ENCODE measurements around the gene CGB5. TPM values are rescaled to one million over a fixed set of nuclear protein-coding genes. Genes with fewer than 3 reads are reported as not detected.
A peak's percentile ranks its signal among the peaks of the same experiment; 100 is the strongest.
"Not testable (repeated sequence)": the region's sequence is repeated elsewhere in the genome, so short reads cannot be mapped to it uniquely, and the experiment has no call there.

CGB5 gene
- total and polyA plus RNA-seq, 9 of the 15 experiments (the other 6 are each of a cell fraction or from before 2014, with no cell fraction given) = not detected

DNA sequence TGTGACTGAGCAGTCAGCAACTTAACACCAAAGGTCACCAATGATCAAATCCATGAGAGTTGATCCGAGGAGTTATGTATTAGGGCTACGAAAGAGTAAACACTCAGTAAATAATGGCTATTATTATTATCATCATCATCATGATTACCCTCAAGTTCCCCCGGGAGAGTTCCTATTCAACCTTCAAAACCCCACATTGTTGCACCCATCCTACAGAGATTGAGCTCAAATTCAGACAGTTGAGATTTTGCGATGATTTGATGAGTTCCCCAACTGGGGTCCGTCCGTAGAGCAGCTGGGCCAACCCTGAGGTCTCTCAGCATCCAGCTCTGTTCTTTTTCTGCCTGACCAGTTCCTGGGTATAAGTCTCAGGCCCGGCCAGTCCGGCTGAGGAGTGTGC is 5.5 kb upstream of the CGB5 start:
- H3K27me3 ChIP-seq (ENCODE audit: control insufficient read depth in 2 of 2, insufficient read depth in 2 of 2, low read length in 2 of 2); DNase-seq (ENCODE audit: extremely low read depth in 1 of 4, low spot score in 3 of 4); H3K27ac ChIP-seq (ENCODE audit: extremely low read depth, low read depth, low read length); ATAC-seq; H3K4me1 ChIP-seq (replicated peaks in 1 of 2; ENCODE audit: control insufficient read depth in 2 of 2, insufficient read depth in 2 of 2, low read length in 2 of 2); H3K36me3 ChIP-seq (ENCODE audit: control insufficient read depth, insufficient read depth, low read length); H3K9me1 ChIP-seq (ENCODE audit: control insufficient read depth, insufficient read depth, low read length); intact Hi-C loops (cut with micrococcal nuclease); H3K4me2 ChIP-seq (ENCODE audit: insufficient read depth, low read length); in situ Hi-C loops (cut with MboI); H2AFZ ChIP-seq (ENCODE audit: low read depth, low read length); CTCF ChIA-PET (ENCODE audit: low intra/inter-chr PET ratio); H3K4me3 ChIP-seq; H3K79me2 ChIP-seq (ENCODE audit: control insufficient read depth, insufficient read depth, low read length); POLR2A ChIA-PET; FAIRE-seq; H3K9me3 ChIP-seq (replicated peaks; ENCODE audit: control insufficient read depth, insufficient read depth, low read depth, low read length); BruUV-seq (replicated peaks); H3K9ac ChIP-seq (ENCODE audit: insufficient read depth in 1 of 2, low read depth in 2 of 2, low read length in 2 of 2); H4K20me1 ChIP-seq (replicated peaks; ENCODE audit: control insufficient read depth, insufficient read depth, low read length): not testable (repeated sequence)
- 7% methylated on average over 6 of the region's 8 CpGs for WGBS (ENCODE audit: insufficient coverage, low coverage, missing lambda C conversion rate)

DNA sequence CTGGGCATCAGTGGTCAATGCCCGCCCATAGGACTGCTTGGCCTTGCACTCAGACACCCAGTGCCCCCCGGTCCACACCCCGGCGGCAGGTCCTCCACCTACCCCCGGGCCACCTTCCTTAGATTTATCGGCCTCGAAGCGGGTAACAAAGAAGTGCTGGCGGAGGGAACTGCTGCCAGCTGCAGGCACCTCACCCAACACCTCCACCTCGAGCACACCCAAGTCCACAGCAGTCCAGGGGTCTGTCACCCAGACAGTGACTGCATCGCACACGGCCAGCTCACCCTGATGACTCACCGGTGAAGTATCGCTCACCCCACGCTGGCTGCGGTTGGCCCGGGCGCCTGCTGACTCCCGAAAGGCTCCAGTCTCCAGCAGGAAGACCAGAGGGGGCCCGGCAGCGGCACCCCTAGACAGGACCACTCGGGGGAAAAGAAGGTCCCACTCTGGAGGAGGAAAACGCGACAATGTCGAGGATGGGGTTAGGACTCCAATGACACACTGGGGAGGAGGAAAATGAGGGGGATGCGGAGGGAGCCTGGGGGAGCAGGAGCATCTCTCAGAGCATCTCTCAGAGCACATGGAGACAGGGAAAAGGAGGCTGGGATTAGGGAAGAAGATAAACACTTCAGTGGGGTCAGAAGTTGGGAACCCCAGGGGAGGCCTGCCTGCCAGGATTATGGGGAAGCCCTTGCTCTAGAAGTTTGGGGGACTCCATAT is 4.9 kb upstream of the CGB5 start:
- CTCF ChIA-PET (ENCODE audit: low intra/inter-chr PET ratio) = not testable (repeated sequence)

More for the DNA sequence above, 4.9 kb upstream of the CGB5 start:
- H3K27ac ChIP-seq (ENCODE audit: extremely low read depth, low read depth, low read length); H3K9me3 ChIP-seq (replicated peaks; ENCODE audit: control insufficient read depth, insufficient read depth, low read depth, low read length); H3K9ac ChIP-seq (ENCODE audit: insufficient read depth in 1 of 2, low read depth in 2 of 2, low read length in 2 of 2); H3K36me3 ChIP-seq (ENCODE audit: control insufficient read depth, insufficient read depth, low read length); H3K4me2 ChIP-seq (ENCODE audit: insufficient read depth, low read length); H3K9me1 ChIP-seq (ENCODE audit: control insufficient read depth, insufficient read depth, low read length); H3K4me3 ChIP-seq; in situ Hi-C loops (cut with MboI); H3K4me1 ChIP-seq (replicated peaks in 1 of 2; ENCODE audit: control insufficient read depth in 2 of 2, insufficient read depth in 2 of 2, low read length in 2 of 2); FAIRE-seq; intact Hi-C loops (cut with micrococcal nuclease); POLR2A ChIA-PET; H3K27me3 ChIP-seq (ENCODE audit: control insufficient read depth in 2 of 2, insufficient read depth in 2 of 2, low read length in 2 of 2); H3K79me2 ChIP-seq (ENCODE audit: control insufficient read depth, insufficient read depth, low read length); H4K20me1 ChIP-seq (replicated peaks; ENCODE audit: control insufficient read depth, insufficient read depth, low read length); BruUV-seq (replicated peaks); H2AFZ ChIP-seq (ENCODE audit: low read depth, low read length): not testable (repeated sequence)
- 4% methylated on average over 22 of the region's 26 CpGs for WGBS (ENCODE audit: insufficient coverage, low coverage, missing lambda C conversion rate)
- 0 out of 2 replicates have a peak, but pooled peaks have one; percentile 31 for TF ChIP-seq CREM (IDR thresholded peaks at IDR 0.05; ENCODE audit: low read depth)
- TF ChIP-seq SMARCA4 (IDR thresholded peaks at IDR 0.05) = 0 out of 2 replicates have a peak, but pooled peaks have one; percentile 32
- TF ChIP-seq, protein P1, sequence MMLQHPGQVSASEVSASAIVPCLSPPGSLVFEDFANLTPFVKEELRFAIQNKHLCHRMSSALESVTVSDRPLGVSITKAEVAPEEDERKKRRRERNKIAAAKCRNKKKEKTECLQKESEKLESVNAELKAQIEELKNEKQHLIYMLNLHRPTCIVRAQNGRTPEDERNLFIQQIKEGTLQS (IDR thresholded peaks at IDR 0.05) = peak; percentile 91
- TF ChIP-seq, protein P1 (CRISPR knock-in tag; conservative IDR thresholded peaks at IDR 0.05) = not testable (repeated sequence)
- peak; percentile 85 for TF ChIP-seq FOSL1 (tag; conservative IDR thresholded peaks at IDR 0.05)
- peak; percentile 83 for TF ChIP-seq JUND (IDR thresholded peaks at IDR 0.05; ENCODE audit: borderline replicate concordance, low read depth, low read length)
- peak; percentile 41; the same call in 1 of the 3 replicates for TF ChIP-seq JUND (tag; IDR thresholded peaks at IDR 0.05; ENCODE audit: borderline replicate concordance, low read depth, low read length)
- peak; percentile 3 for TF ChIP-seq FOS (IDR thresholded peaks at IDR 0.05; ENCODE audit: extremely low read depth, insufficient read length)
- 0 out of 2 replicates have a peak, but pooled peaks have one; percentile 20 for TF ChIP-seq JUNB (CRISPR knock-in tag; conservative IDR thresholded peaks at IDR 0.05)
- TF ChIP-seq DPF2 (IDR thresholded peaks at IDR 0.05) = 0 out of 2 replicates have a peak, but pooled peaks have one; percentile 17
- TF ChIP-seq, protein P2, sequence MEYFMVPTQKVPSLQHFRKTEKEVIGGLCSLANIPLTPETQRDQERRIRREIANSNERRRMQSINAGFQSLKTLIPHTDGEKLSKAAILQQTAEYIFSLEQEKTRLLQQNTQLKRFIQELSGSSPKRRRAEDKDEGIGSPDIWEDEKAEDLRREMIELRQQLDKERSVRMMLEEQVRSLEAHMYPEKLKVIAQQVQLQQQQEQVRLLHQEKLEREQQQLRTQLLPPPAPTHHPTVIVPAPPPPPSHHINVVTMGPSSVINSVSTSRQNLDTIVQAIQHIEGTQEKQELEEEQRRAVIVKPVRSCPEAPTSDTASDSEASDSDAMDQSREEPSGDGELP (CRISPR knock-in tag; IDR thresholded peaks at IDR 0.05; ENCODE audit: borderline replicate concordance) = peak; percentile 41; the same call in 1 of the 2 replicates
- TF ChIP-seq ARID1B (IDR thresholded peaks at IDR 0.05) = peak; percentile 44
- peak in 1 of 4 experiments; percentile 52 for DNase-seq (ENCODE audit: extremely low read depth in 1 of 4, low spot score in 3 of 4)
- ATAC-seq = peak; percentile 47; the same call in 2 of the 3 replicates

Data from K562 (cell line).